OCI-LY7 (cell line): Measurements from ENCODE around the gene TNS1. TPM values are rescaled to one million over a fixed set of nuclear protein-coding genes. Genes with fewer than 3 reads are reported as not detected.

Source experiments
- BruUV-seq: library from RNA; stranded (reverse); fragments of 400-500 nt; replicated peaks from 2 replicates; lab custom pipeline; 2021; lab: Mats Ljungman, UMichigan
- CTCF ChIA-PET: fragments of 300-600 bp; sonication (Branson Sonifier 250); formaldehyde crosslinking; loops from one replicate; lab custom pipeline; 2022; ENCODE audit warnings: antibody characterized with exemption; ENCODE audit not compliant: unreplicated experiment; lab: Charles Lee
- POLR2A ChIA-PET: fragments of 300-600 bp; sonication (Branson Sonifier 250); formaldehyde crosslinking; loops from one replicate; lab custom pipeline; 2022; ENCODE audit warnings: antibody characterized with exemption; lab: Charles Lee
- DNase-seq: peaks from one replicate; pipeline ENCODE4 v3.0.0-alpha.2; 2015; ENCODE audit warnings: low spot score
- H2AFZ ChIP-seq: fragments of 200-600 bp; sonication (generic), shearing (Covaris generic); 2 replicates; pipeline ENCODE4 v1.6.1; 2014; ENCODE audit warnings: mild to moderate bottlenecking, antibody characterized with exemption, low read length, moderate library complexity
- H3K27ac ChIP-seq: fragments of 200-600 bp; sonication (generic); 2 replicates; pipeline ENCODE4 v1.5.1; 2014; ENCODE audit warnings: mixed run types, low read depth, mild to moderate bottlenecking, moderate library complexity, low read length, inconsistent platforms; ENCODE audit not compliant: poor library complexity, severe bottlenecking
- H3K36me3 ChIP-seq: fragments of 200-600 bp; sonication (generic); 2 replicates; pipeline ENCODE4 v1.6.1; 2014; ENCODE audit warnings: mild to moderate bottlenecking, antibody characterized with exemption, low read length, moderate library complexity, mixed read lengths; ENCODE audit not compliant: insufficient read depth
- H3K4me1 ChIP-seq: fragments of 200-600 bp; sonication (generic); 2 replicates; pipeline ENCODE4 v1.5.1; 2014; ENCODE audit warnings: mild to moderate bottlenecking, low read length; ENCODE audit not compliant: insufficient read depth, poor library complexity, severe bottlenecking
- H3K4me2 ChIP-seq: fragments of 200-600 bp; sonication (generic); 2 replicates; pipeline ENCODE4 v1.6.1; 2014; ENCODE audit warnings: mild to moderate bottlenecking, low read length
- H3K4me3 ChIP-seq: fragments of 200-600 bp; sonication (generic); 2 replicates; pipeline ENCODE4 v1.5.1; 2014; ENCODE audit warnings: mild to moderate bottlenecking, low read depth, low read length; ENCODE audit not compliant: poor library complexity, severe bottlenecking
- H3K79me2 ChIP-seq: fragments of 200-600 bp; sonication (generic); 2 replicates; pipeline ENCODE4 v1.6.1; 2016; ENCODE audit warnings: low read depth, mild to moderate bottlenecking, low read length, moderate library complexity, mixed read lengths; ENCODE audit not compliant: insufficient read depth
- H3K9me2 ChIP-seq: fragments of 200-600 bp; sonication (generic); 2 replicates; pipeline ENCODE4 v1.6.1; 2016; ENCODE audit warnings: mild to moderate bottlenecking, low read length, mixed read lengths; ENCODE audit not compliant: insufficient read depth
- H3K9me3 ChIP-seq: fragments of 200-600 bp; sonication (generic); 2 replicates; pipeline ENCODE4 v1.6.1; 2014; ENCODE audit warnings: mild to moderate bottlenecking, mixed run types, low read length, mixed read lengths
- H4K20me1 ChIP-seq: fragments of 200-600 bp; sonication (generic); 2 replicates; pipeline ENCODE4 v1.6.1; 2014; ENCODE audit warnings: mild to moderate bottlenecking, antibody characterized with exemption, low read length, moderate library complexity, mixed read lengths; ENCODE audit not compliant: insufficient read depth
- EZH2phosphoT487 ChIP-seq: fragments of 200-600 bp; sonication (generic); IDR thresholded peaks from 2 replicates; pipeline ENCODE4 v1.6.1; 2018; ENCODE audit warnings: low read depth, borderline replicate concordance, mild to moderate bottlenecking, mixed run types, antibody characterized with exemption, low read length, moderate library complexity, mixed read lengths
- intact Hi-C: fragments of 100-400 bp; cut with micrococcal nuclease; formaldehyde crosslinking; loops from one replicate; pipeline ENCODE4 v1.10.0; 2022; ENCODE audit not compliant: unreplicated experiment
- total RNA-seq, 2 experiments: library from RNA; depleted of rRNA in 1 of 2; stranded (reverse); fragments of >200 nt in 1 of 2; shearing (Covaris generic) in 1 of 2; gene quantifications; 2 replicates each; pipeline ENCODE4 v1.2.3, GENCODE V29; 2014 to 2022
- TF ChIP-seq, protein P1 (sequence below): fragments of 200-600 bp; sonication (generic); conservative IDR thresholded peaks from 2 replicates; pipeline ENCODE4 v1.5.1; 2014; ENCODE audit warnings: mild to moderate bottlenecking, antibody characterized with exemption, low read length, moderate library complexity, mixed read lengths

Gene TNS1
- total RNA-seq, 2 experiments from 2014 or later: not detected

DNA sequence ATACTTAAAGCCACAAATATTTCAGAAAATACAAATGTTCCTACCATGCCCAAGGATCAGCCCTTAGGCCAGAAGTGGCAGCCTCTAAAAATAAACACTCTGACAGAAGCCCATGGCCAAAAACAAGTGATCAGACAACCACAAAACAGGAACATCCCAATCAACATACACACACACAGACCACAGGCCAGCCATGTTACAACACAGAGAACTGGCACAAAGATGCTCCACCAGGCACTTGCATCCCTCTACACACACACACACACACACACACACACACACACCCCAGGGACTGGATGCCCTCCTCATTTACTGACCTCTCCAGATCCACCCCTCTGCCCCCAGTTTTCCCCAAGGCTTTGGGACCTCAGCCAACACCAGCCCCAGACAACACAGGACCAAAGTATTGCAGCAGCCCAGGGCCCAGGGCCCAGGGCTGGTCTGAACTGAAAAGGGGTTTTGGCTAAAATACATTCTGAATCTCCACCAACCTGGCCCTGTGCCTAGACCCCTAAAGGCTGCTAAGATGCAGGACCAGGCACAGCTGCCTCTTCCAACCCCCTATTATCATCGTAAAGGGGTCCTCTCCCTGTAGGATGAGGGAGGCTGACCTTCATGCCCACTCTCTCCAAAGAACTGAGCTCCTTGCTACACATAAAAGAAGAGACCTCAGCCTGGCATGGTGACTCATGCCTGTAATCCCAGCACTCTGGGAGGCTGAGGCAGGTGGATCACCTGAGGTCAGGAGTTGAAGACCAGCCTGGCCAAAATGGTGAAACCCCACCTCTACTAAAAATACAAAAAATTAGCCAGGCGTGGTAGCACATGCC, 151.4 kb downstream of the TNS1 start:
- Histone ChIP-seq H2AFZ (no peak overlapping the region), H3K79me2 (no peaks in the 10 kb centered on the region), H4K20me1 (no peaks in the 10 kb centered on the region), H3K27ac (no peak overlapping the region), H3K4me1 (no peaks in the 10 kb centered on the region), H3K4me2 (no peak overlapping the region), H3K4me3 (no peak overlapping the region), H3K9me3 (no peaks in the 10 kb centered on the region), H3K36me3 (no peaks in the 10 kb centered on the region), H3K9me2 (no peaks in the 10 kb centered on the region)
- BruUV-seq: no TSS peak
- no peak for DNase-seq
- intact Hi-C loops: no loop called here
- TF ChIP-seq EZH2phosphoT487: no peak
- TF ChIP-seq, protein P1, sequence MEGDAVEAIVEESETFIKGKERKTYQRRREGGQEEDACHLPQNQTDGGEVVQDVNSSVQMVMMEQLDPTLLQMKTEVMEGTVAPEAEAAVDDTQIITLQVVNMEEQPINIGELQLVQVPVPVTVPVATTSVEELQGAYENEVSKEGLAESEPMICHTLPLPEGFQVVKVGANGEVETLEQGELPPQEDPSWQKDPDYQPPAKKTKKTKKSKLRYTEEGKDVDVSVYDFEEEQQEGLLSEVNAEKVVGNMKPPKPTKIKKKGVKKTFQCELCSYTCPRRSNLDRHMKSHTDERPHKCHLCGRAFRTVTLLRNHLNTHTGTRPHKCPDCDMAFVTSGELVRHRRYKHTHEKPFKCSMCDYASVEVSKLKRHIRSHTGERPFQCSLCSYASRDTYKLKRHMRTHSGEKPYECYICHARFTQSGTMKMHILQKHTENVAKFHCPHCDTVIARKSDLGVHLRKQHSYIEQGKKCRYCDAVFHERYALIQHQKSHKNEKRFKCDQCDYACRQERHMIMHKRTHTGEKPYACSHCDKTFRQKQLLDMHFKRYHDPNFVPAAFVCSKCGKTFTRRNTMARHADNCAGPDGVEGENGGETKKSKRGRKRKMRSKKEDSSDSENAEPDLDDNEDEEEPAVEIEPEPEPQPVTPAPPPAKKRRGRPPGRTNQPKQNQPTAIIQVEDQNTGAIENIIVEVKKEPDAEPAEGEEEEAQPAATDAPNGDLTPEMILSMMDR: no peak
- ChIA-PET CTCF (no interaction called here), POLR2A (no interaction called here)

DNA sequence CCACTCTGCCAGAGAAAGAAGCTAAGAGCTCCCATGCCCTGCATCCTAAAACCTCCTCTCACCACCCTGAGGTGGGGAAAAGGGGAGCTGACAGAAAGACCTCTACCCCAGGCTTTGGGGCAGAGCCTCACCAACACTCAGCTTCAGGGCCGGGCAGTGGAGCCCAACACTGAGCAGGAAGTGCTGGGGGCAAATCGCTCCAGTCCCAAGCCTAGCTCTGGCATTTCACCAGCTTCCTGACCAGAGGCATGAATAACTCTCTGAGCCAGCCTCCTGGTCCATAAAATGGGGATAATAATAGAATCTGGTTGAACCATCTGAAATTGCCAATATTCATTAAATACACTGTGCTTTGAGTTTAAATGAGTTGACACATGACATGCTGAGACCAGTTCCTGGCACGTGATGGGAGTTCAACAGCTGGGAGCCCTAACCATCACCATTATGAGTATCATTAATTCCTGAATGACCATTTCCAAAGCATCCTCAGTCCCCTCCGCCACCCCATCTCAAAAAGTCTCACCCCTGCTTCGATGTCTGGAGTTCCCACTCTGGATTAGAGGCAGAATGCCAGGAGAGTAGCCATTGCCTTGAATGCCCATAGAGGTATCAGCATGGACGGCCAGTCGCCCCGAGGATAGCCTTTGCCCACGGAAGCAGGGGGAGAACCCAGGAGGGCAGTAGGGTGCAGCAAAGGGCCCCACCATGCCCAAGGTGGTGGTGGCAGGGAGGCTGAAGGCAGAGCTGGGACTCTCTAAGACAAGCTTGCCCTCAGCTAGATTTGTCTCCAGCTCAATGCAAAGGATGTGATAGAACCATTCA, 153.4 kb downstream of the TNS1 start:
- no peak overlapping the region for H3K4me2 ChIP-seq
- H3K27ac ChIP-seq: no peak overlapping the region
- no peaks in the 10 kb centered on the region for H4K20me1 ChIP-seq
- no TSS peak for BruUV-seq
- H3K9me3 ChIP-seq: no peaks in the 10 kb centered on the region
- intact Hi-C loops: no loop called here
- H3K36me3 ChIP-seq: no peaks in the 10 kb centered on the region
- H3K79me2 ChIP-seq: no peaks in the 10 kb centered on the region
- TF ChIP-seq, protein P1: no peak
- no peak for TF ChIP-seq EZH2phosphoT487
- POLR2A ChIA-PET: no interaction called here
- no peaks in the 10 kb centered on the region for H3K9me2 ChIP-seq
- no peaks in the 10 kb centered on the region for H3K4me1 ChIP-seq
- DNase-seq: no peak
- H2AFZ ChIP-seq: no peak overlapping the region
- no peak overlapping the region for H3K4me3 ChIP-seq
- CTCF ChIA-PET: no interaction called here
